Liver (tissue), 9 donors: ENCODE data around the gene RNF4. TPM values are rescaled to one million over a fixed set of nuclear protein-coding genes. Genes with fewer than 3 reads are reported as not detected.
A peak's percentile ranks its signal among the peaks of the same experiment; 100 is the strongest.

Experiments used
- DNase-seq: peaks from one replicate; pipeline ENCODE4 v3.0.0-alpha.2; 2017; ENCODE audit warnings: low spot score
- H3K27ac ChIP-seq, 2 donors: one replicate each; pipeline ENCODE4 v1.7.0; 2013; ENCODE audit warnings: inconsistent platforms in 2 of 2, low read length in 2 of 2, control low read depth in 1 of 2, low read depth in 1 of 2, mild to moderate bottlenecking in 1 of 2
- H3K27me3 ChIP-seq, 4 donors: one replicate each; pipeline versions ENCODE4 v1.6.1 to v1.7.0; 2013; ENCODE audit warnings: low read length in 3 of 4, inconsistent platforms in 1 of 4, mild to moderate bottlenecking in 1 of 4, moderate library complexity in 1 of 4; ENCODE audit not compliant: control insufficient read depth in 4 of 4, insufficient read depth in 4 of 4
- H3K36me3 ChIP-seq, 4 donors: one replicate each; pipeline versions ENCODE4 v1.6.1 to v1.7.0; 2013; ENCODE audit warnings: low read length in 3 of 4, mild to moderate bottlenecking in 3 of 4, low read depth in 1 of 4, moderate library complexity in 1 of 4; ENCODE audit not compliant: control insufficient read depth in 4 of 4, insufficient read depth in 3 of 4
- H3K4me1 ChIP-seq, 4 donors: one replicate each; pipeline versions ENCODE4 v1.6.1 to v1.7.0; 2013; ENCODE audit warnings: low read length in 3 of 4, mild to moderate bottlenecking in 3 of 4, moderate library complexity in 1 of 4; ENCODE audit not compliant: control insufficient read depth in 4 of 4, insufficient read depth in 4 of 4
- H3K4me3 ChIP-seq, 3 donors: one replicate each; pipeline versions ENCODE4 v1.6.1 to v1.7.0; 2013; ENCODE audit warnings: low read length in 3 of 3, control low read depth in 1 of 3, low read depth in 1 of 3, mild to moderate bottlenecking in 1 of 3
- H3K9ac ChIP-seq, 2 donors: one replicate each; pipeline ENCODE4 v1.7.0; 2013; ENCODE audit warnings: low read length in 2 of 2, mild to moderate bottlenecking in 2 of 2, moderate library complexity in 2 of 2, control low read depth in 1 of 2, low read depth in 1 of 2
- H3K9me3 ChIP-seq, 4 donors: one replicate each; pipeline versions ENCODE4 v1.6.1 to v1.7.0; 2013; ENCODE audit warnings: low read length in 3 of 4; ENCODE audit not compliant: control insufficient read depth in 4 of 4
- ATF3 ChIP-seq: IDR thresholded peaks from 2 replicates; pipeline ENCODE4 v1.6.1; 2016; ENCODE audit warnings: antibody characterized with exemption
- EGR1 ChIP-seq, 2 donors: IDR thresholded peaks; 2 replicates each; pipeline ENCODE4 v1.6.1; 2016 to 2018; ENCODE audit warnings: antibody characterized with exemption in 2 of 2, low read depth in 2 of 2
- FOXA1 ChIP-seq: IDR thresholded peaks from 2 replicates; pipeline ENCODE4 v1.6.1; 2016; ENCODE audit warnings: antibody characterized with exemption
- FOXA2 ChIP-seq: IDR thresholded peaks from 2 replicates; pipeline ENCODE4 v1.6.1; 2016; ENCODE audit warnings: antibody characterized with exemption
- GABPA ChIP-seq, 2 donors: IDR thresholded peaks in 1 of 2; conservative IDR thresholded peaks in 1 of 2; 2 replicates each; pipeline ENCODE4 v1.6.1; 2016; ENCODE audit warnings: antibody characterized with exemption in 2 of 2, mild to moderate bottlenecking in 1 of 2, moderate library complexity in 1 of 2
- HNF4A ChIP-seq, 2 donors: conservative IDR thresholded peaks; 2 replicates each; pipeline ENCODE4 v1.6.1; 2016; ENCODE audit warnings: antibody characterized with exemption in 2 of 2, mild to moderate bottlenecking in 2 of 2
- HNF4G ChIP-seq: IDR thresholded peaks from 2 replicates; pipeline ENCODE4 v1.6.1; 2016; ENCODE audit warnings: antibody characterized with exemption
- JUND ChIP-seq, 2 donors: IDR thresholded peaks; 2 replicates each; pipeline ENCODE4 v1.6.1; 2016; ENCODE audit warnings: antibody characterized with exemption in 2 of 2
- MAX ChIP-seq: IDR thresholded peaks from 2 replicates; pipeline ENCODE4 v1.6.1; 2016; ENCODE audit warnings: antibody characterized with exemption
- NR2F2 ChIP-seq: IDR thresholded peaks from 2 replicates; pipeline ENCODE4 v1.6.1; 2016; ENCODE audit warnings: antibody characterized with exemption
- RXRA ChIP-seq, 2 donors: IDR thresholded peaks; 2 replicates each; pipeline ENCODE4 v1.6.1; 2017 to 2018; ENCODE audit warnings: antibody characterized with exemption in 2 of 2, mild to moderate bottlenecking in 1 of 2
- SP1 ChIP-seq: IDR thresholded peaks from 2 replicates; pipeline ENCODE4 v1.6.1; 2018; ENCODE audit warnings: antibody characterized with exemption, mild to moderate bottlenecking
- TAF1 ChIP-seq: conservative IDR thresholded peaks from 2 replicates; pipeline ENCODE4 v1.6.1; 2016; ENCODE audit warnings: antibody characterized with exemption, mild to moderate bottlenecking
- YY1 ChIP-seq: IDR thresholded peaks from 2 replicates; pipeline ENCODE4 v1.6.1; 2016; ENCODE audit warnings: antibody characterized with exemption, mild to moderate bottlenecking
- WGBS: extraction: QIAGEN DNeasy Blood & Tissue Kit; methylation state at CpG from one replicate; pipeline ENCODE4 v1.1.7; 2013; 5-methylcytosine and 5-hydroxymethylcytosine counted together
- polyA plus RNA-seq, 2 donors: library from polyadenylated mRNA; stranded (reverse) in 1 of 2; unstranded in 1 of 2; fragments of 200-250 nt in 1 of 2; fragments of >200 nt in 1 of 2; fragmentation: Nextera tagmentation in 1 of 2; extraction: Ambion mirVana in 1 of 2; gene quantifications; one replicate each; pipeline versions ENCODE4 v1.2.1 to v1.2.3, GENCODE V29; 2013 to 2015
- total RNA-seq, 2 donors: library from RNA; depleted of rRNA; stranded (reverse); fragments of >200 nt; gene quantifications; one replicate each; pipeline ENCODE4 v1.2.3, GENCODE V29; 2014
- TF ChIP-seq, protein P1 (sequence below): fragments of 150-350 bp; IDR thresholded peaks from 2 replicates; pipeline ENCODE4 v1.5.1; 2017; ENCODE audit warnings: improper control_type of control experiment, low read depth, low read length; ENCODE audit not compliant: missing input control
- TF ChIP-seq, protein P2 (sequence below): IDR thresholded peaks from 2 replicates; pipeline ENCODE4 v1.6.1; 2016; ENCODE audit warnings: antibody characterized with exemption, mild to moderate bottlenecking
- TF ChIP-seq, protein P3 (sequence below): IDR thresholded peaks from 2 replicates; pipeline ENCODE4 v1.6.1; 2016; ENCODE audit warnings: antibody characterized with exemption
- donor health status: healthy.
- donor health status: healthy.
- donor health status: healthy.
- donor health status: healthy.
- donor health status: healthy.

The RNF4 gene
- total and polyA plus RNA-seq, 4 donors, result 13.0 to 31.0 (median 17.2) TPM

GRCh38 chr4:2534904-2535375 is 66.0 kb downstream of the RNF4 start:
- no peaks in the 10 kb centered on the region for H3K27me3 ChIP-seq
- no peaks in the 10 kb centered on the region for H3K9me3 ChIP-seq
- H3K4me1 ChIP-seq, result peaks cover 2 to 19% (median 10%) of the 10 kb centered on the region in 4 donors
- peak overlapping the region in 1 of 3 donors; percentile 83 for H3K4me3 ChIP-seq
- 76% methylated on average over 5 of the region's 5 CpGs for WGBS
- peak overlapping the region in 1 of 2 donors; percentile 88 for H3K9ac ChIP-seq
- DNase-seq, result no peak
- peak overlapping the region; percentile 30 to 89 for H3K27ac ChIP-seq
- H3K36me3 ChIP-seq, result no peaks in the 10 kb centered on the region
- TF ChIP-seq ATF3 (no peak), HNF4A (conservative IDR thresholded peaks at IDR 0.05) (no peak), TAF1 (no peak), RXRA (IDR thresholded peaks at IDR 0.05) (no peak), GABPA (IDR thresholded peaks at IDR 0.05 in 1 of 2, conservative IDR thresholded peaks at IDR 0.05 in 1 of 2) (no peak), FOXA2 (no peak), FOXA1 (no peak), SP1 (no peak), JUND (IDR thresholded peaks at IDR 0.05) (no peak), MAX (no peak), HNF4G (no peak), YY1 (no peak), EGR1 (IDR thresholded peaks at IDR 0.05; ENCODE audit: low read depth in 2 of 2) (no peak), NR2F2 (no peak)
- TF ChIP-seq, protein P1, sequence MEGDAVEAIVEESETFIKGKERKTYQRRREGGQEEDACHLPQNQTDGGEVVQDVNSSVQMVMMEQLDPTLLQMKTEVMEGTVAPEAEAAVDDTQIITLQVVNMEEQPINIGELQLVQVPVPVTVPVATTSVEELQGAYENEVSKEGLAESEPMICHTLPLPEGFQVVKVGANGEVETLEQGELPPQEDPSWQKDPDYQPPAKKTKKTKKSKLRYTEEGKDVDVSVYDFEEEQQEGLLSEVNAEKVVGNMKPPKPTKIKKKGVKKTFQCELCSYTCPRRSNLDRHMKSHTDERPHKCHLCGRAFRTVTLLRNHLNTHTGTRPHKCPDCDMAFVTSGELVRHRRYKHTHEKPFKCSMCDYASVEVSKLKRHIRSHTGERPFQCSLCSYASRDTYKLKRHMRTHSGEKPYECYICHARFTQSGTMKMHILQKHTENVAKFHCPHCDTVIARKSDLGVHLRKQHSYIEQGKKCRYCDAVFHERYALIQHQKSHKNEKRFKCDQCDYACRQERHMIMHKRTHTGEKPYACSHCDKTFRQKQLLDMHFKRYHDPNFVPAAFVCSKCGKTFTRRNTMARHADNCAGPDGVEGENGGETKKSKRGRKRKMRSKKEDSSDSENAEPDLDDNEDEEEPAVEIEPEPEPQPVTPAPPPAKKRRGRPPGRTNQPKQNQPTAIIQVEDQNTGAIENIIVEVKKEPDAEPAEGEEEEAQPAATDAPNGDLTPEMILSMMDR, result no peak
- TF ChIP-seq, protein P2, sequence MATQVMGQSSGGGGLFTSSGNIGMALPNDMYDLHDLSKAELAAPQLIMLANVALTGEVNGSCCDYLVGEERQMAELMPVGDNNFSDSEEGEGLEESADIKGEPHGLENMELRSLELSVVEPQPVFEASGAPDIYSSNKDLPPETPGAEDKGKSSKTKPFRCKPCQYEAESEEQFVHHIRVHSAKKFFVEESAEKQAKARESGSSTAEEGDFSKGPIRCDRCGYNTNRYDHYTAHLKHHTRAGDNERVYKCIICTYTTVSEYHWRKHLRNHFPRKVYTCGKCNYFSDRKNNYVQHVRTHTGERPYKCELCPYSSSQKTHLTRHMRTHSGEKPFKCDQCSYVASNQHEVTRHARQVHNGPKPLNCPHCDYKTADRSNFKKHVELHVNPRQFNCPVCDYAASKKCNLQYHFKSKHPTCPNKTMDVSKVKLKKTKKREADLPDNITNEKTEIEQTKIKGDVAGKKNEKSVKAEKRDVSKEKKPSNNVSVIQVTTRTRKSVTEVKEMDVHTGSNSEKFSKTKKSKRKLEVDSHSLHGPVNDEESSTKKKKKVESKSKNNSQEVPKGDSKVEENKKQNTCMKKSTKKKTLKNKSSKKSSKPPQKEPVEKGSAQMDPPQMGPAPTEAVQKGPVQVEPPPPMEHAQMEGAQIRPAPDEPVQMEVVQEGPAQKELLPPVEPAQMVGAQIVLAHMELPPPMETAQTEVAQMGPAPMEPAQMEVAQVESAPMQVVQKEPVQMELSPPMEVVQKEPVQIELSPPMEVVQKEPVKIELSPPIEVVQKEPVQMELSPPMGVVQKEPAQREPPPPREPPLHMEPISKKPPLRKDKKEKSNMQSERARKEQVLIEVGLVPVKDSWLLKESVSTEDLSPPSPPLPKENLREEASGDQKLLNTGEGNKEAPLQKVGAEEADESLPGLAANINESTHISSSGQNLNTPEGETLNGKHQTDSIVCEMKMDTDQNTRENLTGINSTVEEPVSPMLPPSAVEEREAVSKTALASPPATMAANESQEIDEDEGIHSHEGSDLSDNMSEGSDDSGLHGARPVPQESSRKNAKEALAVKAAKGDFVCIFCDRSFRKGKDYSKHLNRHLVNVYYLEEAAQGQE, result no peak
- TF ChIP-seq, protein P3, sequence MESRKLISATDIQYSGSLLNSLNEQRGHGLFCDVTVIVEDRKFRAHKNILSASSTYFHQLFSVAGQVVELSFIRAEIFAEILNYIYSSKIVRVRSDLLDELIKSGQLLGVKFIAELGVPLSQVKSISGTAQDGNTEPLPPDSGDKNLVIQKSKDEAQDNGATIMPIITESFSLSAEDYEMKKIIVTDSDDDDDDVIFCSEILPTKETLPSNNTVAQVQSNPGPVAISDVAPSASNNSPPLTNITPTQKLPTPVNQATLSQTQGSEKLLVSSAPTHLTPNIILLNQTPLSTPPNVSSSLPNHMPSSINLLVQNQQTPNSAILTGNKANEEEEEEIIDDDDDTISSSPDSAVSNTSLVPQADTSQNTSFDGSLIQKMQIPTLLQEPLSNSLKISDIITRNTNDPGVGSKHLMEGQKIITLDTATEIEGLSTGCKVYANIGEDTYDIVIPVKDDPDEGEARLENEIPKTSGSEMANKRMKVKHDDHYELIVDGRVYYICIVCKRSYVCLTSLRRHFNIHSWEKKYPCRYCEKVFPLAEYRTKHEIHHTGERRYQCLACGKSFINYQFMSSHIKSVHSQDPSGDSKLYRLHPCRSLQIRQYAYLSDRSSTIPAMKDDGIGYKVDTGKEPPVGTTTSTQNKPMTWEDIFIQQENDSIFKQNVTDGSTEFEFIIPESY, result no peak
